AG09319 (cell line): Measurements from ENCODE around the gene JPT2.

ENCODE experiments used
- DNase-seq: peaks from one replicate; pipeline ENCODE4 v3.0.0-alpha.2; 2010; ENCODE audit warnings: low read depth; ENCODE audit errors: extremely low read depth
- CTCF ChIP-seq: IDR thresholded peaks from 2 replicates; pipeline ENCODE4 v1.5.1; 2011; ENCODE audit warnings: low read depth, mild to moderate bottlenecking, inconsistent platforms, low read length, moderate library complexity

JPT2 gene

GRCh38 chr16:1657841-1658240 is 20.2 kb upstream of the JPT2 start:
- no peak for TF ChIP-seq CTCF
- no peak for DNase-seq

- no peak for TF ChIP-seq CTCF
- DNase-seq, result no peak
These were observed 19.0 kb upstream of the JPT2 start for GRCh38 chr16:1659031-1659430.

GRCh38 chr16:1661826-1662225 is 16.3 kb upstream of the JPT2 start:
- TF ChIP-seq CTCF, result no peak
- DNase-seq, result no peak

GRCh38 chr16:1662543-1662942 is 15.5 kb upstream of the JPT2 start:
- no peak for DNase-seq
- TF ChIP-seq CTCF, result no peak

GRCh38 chr16:1665829-1666228 is 12.2 kb upstream of the JPT2 start:
- TF ChIP-seq CTCF, result no peak
- DNase-seq, result no peak

GRCh38 chr16:1666316-1666715 is 11.8 kb upstream of the JPT2 start:
- TF ChIP-seq CTCF, result no peak

GRCh38 chr16:1667271-1667670 is 10.8 kb upstream of the JPT2 start:
- no peak for DNase-seq
- TF ChIP-seq CTCF, result no peak

More at GRCh38 chr16:1666316-1666715, 11.8 kb upstream of the JPT2 start:
- DNase-seq, result no peak
